ENCODE results near the gene WWP2. TPM values are rescaled to one million over a fixed set of nuclear protein-coding genes. Genes with fewer than 3 reads are reported as not detected.

Gene WWP2
- total RNA-seq, 1 experiment from 2014 or later = 40.2 TPM

- no peak overlapping the region for H3K4me3 Mint-ChIP-seq
These were observed 82.3 kb downstream of the WWP2 start for GRCh38 chr16:69844441-69844840.

More at GRCh38 chr16:69844441-69844840, 82.3 kb downstream of the WWP2 start:
- DNase-seq = no peak
- Histone ChIP-seq H2AK5ac (ENCODE audit: insufficient read length, low read length) (no peak overlapping the region), H3K4me1 (ENCODE audit: insufficient read depth, low read length) (no peaks in the 10 kb centered on the region), H2BK12ac (ENCODE audit: insufficient read length, low read depth, low read length) (no peak overlapping the region), H3K4ac (ENCODE audit: low read depth, low read length) (no peak overlapping the region), H3K14ac (ENCODE audit: insufficient read depth, low read length) (no peak overlapping the region), H3K4me2 (ENCODE audit: insufficient read depth, insufficient read length, low read length) (no peak overlapping the region), H3K27ac (ENCODE audit: insufficient read length, low read depth, low read length) (no peak overlapping the region), H3K79me2 (ENCODE audit: insufficient read depth, low read length) (no peaks in the 10 kb centered on the region), H4K91ac (ENCODE audit: insufficient read length, low read depth, low read length) (no peak overlapping the region), H2AFZ (ENCODE audit: low read length) (no peak overlapping the region), H3K9me3 (ENCODE audit: control insufficient read depth, low read depth, low read length) (no peaks in the 10 kb centered on the region), H2BK20ac (ENCODE audit: low read depth, low read length, poor library complexity, severe bottlenecking) (no peak overlapping the region), H3K23ac (ENCODE audit: insufficient read length, low read depth, low read length) (no peak overlapping the region), H4K8ac (replicated peaks; ENCODE audit: insufficient read length, low read depth, low read length) (no peak overlapping the region), H2BK15ac (ENCODE audit: low read depth, low read length) (no peak overlapping the region), H3K79me1 (ENCODE audit: insufficient read depth, low read depth, low read length, poor library complexity, severe bottlenecking) (no peaks in the 10 kb centered on the region), H3K56ac (ENCODE audit: insufficient read length, low read depth, low read length) (no peak overlapping the region), H3K9ac (ENCODE audit: extremely low read depth, insufficient read length, low read length) (no peak overlapping the region), H3K23me2 (ENCODE audit: insufficient read length, low read depth, low read length, poor library complexity, severe bottlenecking) (no peaks in the 10 kb centered on the region), H2BK5ac (ENCODE audit: insufficient read length, low read length) (no peak overlapping the region), H3K18ac (ENCODE audit: insufficient read length, low read depth, low read length) (no peak overlapping the region), H3T11ph (ENCODE audit: low read length) (no peak overlapping the region), H3K27me3 (ENCODE audit: insufficient read depth, low read length) (no peaks in the 10 kb centered on the region), H4K20me1 (ENCODE audit: control insufficient read depth, insufficient read depth, insufficient read length) (no peaks in the 10 kb centered on the region), H2BK120ac (ENCODE audit: low read depth, low read length, poor library complexity, severe bottlenecking) (no peak overlapping the region), H4K5ac (ENCODE audit: insufficient read length, low read depth, low read length) (no peak overlapping the region)
- Mint-ChIP-seq H3K27ac (peak overlapping the region in 1 of 3 experiments; percentile 85; a peak in 1 of 7 replicates), H3K9me3 (no peaks in the 10 kb centered on the region), H3K4me1 (peaks cover 7 to 11% of the 10 kb centered on the region in 2 experiments; a peak in 3 of 4 replicates), H3K27me3 (ENCODE audit: low read depth) (no peaks in the 10 kb centered on the region), H3K36me3 (ENCODE audit: insufficient read depth in 1 of 3, low read depth in 3 of 3) (peaks cover 0 to 49% (median 5%) of the 10 kb centered on the region in 3 experiments; a peak in 5 of 7 replicates)
- WGBS (ENCODE audit: extremely low coverage, insufficient read length, low lambda C conversion rate) = no CpG with 5 or more reads among the region's 8 CpGs
- no peak for TF ChIP-seq CTCF (conservative IDR thresholded peaks at IDR 0.05)

Measured in H9 (cell line).